Measurements from ENCODE around the gene COX4I2.

Gene COX4I2

DNA sequence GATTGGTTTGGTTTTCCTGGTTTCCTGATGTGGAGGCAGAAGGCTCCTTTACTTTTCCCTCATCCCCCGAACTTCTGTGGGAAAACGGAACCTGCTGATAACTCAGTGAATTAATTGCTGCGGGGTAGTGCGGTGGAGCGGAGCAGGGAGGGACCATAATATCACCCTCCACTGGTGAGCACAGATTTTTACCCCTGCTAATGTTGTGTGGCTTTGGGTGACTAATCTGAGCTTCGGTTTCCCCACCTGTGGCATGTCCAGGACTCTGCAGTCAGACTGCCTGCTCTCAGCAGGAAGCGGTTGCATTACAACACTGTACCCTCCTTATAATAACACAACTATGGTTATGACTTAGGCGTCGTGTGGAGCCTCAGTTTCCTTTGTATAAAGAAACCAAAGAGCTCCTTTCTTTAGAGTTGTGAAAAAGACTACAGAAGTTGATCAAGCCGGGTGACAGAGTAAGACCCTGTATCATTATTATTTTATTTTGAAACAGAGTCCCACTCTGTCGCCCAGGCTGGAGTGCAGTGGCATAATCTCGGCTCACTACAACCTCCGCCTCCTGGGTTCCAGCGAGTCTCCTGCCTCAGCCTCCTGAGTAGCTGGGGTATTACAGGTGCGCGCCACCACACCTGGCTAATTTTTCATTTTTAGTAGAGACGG is 34.8 kb upstream of the COX4I2 start (continued):
- TF ChIP-seq, protein P1, sequence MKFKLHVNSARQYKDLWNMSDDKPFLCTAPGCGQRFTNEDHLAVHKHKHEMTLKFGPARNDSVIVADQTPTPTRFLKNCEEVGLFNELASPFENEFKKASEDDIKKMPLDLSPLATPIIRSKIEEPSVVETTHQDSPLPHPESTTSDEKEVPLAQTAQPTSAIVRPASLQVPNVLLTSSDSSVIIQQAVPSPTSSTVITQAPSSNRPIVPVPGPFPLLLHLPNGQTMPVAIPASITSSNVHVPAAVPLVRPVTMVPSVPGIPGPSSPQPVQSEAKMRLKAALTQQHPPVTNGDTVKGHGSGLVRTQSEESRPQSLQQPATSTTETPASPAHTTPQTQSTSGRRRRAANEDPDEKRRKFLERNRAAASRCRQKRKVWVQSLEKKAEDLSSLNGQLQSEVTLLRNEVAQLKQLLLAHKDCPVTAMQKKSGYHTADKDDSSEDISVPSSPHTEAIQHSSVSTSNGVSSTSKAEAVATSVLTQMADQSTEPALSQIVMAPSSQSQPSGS (tag by site-specific recombination; IDR thresholded peaks at IDR 0.05; ENCODE audit: low read depth) = no peak
- TF ChIP-seq SALL2 (tag by site-specific recombination; IDR thresholded peaks at IDR 0.05; ENCODE audit: borderline replicate concordance) = no peak
- TF ChIP-seq, protein P2, sequence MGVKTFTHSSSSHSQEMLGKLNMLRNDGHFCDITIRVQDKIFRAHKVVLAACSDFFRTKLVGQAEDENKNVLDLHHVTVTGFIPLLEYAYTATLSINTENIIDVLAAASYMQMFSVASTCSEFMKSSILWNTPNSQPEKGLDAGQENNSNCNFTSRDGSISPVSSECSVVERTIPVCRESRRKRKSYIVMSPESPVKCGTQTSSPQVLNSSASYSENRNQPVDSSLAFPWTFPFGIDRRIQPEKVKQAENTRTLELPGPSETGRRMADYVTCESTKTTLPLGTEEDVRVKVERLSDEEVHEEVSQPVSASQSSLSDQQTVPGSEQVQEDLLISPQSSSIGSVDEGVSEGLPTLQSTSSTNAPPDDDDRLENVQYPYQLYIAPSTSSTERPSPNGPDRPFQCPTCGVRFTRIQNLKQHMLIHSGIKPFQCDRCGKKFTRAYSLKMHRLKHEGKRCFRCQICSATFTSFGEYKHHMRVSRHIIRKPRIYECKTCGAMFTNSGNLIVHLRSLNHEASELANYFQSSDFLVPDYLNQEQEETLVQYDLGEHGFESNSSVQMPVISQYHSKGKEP (tag by site-specific recombination; IDR thresholded peaks at IDR 0.05) = peak; percentile 57; the same call in 1 of the 2 replicates
- TF ChIP-seq TRIM28 (IDR thresholded peaks at IDR 0.05; ENCODE audit: borderline replicate concordance, low read length) = peak; percentile 68
- no peak for TF ChIP-seq ZFP37 (tag by site-specific recombination; IDR thresholded peaks at IDR 0.05)
- 0 out of 2 replicates have a peak, but pooled peaks have one; percentile 23 for TF ChIP-seq ZBTB48 (tag by site-specific recombination; IDR thresholded peaks at IDR 0.05)
- TF ChIP-seq ZNF510 (tag by site-specific recombination; IDR thresholded peaks at IDR 0.05; ENCODE audit: insufficient replicate concordance) = no peak
- no peak for TF ChIP-seq ZNF624 (tag by site-specific recombination; IDR thresholded peaks at IDR 0.05)
- TF ChIP-seq SCRT2 (tag by site-specific recombination; IDR thresholded peaks at IDR 0.05) = peak; percentile 99
- no peak for TF ChIP-seq ZNF121 (tag by site-specific recombination; IDR thresholded peaks at IDR 0.05)
- TF ChIP-seq ZNF600 (tag by site-specific recombination; IDR thresholded peaks at IDR 0.05) = peak; percentile 79
- peak; percentile 55 for TF ChIP-seq GLIS1 (tag by site-specific recombination; IDR thresholded peaks at IDR 0.05)
- 0 out of 2 replicates have a peak, but pooled peaks have one; percentile 25 for TF ChIP-seq ZNF366 (tag by site-specific recombination; conservative IDR thresholded peaks at IDR 0.05)
- no peak for TF ChIP-seq YY2 (tag by site-specific recombination; IDR thresholded peaks at IDR 0.05)
- TF ChIP-seq, protein P3, sequence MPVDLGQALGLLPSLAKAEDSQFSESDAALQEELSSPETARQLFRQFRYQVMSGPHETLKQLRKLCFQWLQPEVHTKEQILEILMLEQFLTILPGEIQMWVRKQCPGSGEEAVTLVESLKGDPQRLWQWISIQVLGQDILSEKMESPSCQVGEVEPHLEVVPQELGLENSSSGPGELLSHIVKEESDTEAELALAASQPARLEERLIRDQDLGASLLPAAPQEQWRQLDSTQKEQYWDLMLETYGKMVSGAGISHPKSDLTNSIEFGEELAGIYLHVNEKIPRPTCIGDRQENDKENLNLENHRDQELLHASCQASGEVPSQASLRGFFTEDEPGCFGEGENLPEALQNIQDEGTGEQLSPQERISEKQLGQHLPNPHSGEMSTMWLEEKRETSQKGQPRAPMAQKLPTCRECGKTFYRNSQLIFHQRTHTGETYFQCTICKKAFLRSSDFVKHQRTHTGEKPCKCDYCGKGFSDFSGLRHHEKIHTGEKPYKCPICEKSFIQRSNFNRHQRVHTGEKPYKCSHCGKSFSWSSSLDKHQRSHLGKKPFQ (tag by site-specific recombination; IDR thresholded peaks at IDR 0.05) = no peak
- no peak for TF ChIP-seq KLF7 (tag by site-specific recombination; IDR thresholded peaks at IDR 0.05; ENCODE audit: borderline replicate concordance)
- TF ChIP-seq ZNF701 (tag by site-specific recombination; IDR thresholded peaks at IDR 0.05) = no peak
- no peak for TF ChIP-seq ZNF341 (tag by site-specific recombination; IDR thresholded peaks at IDR 0.05; ENCODE audit: low read depth)
- TF ChIP-seq WT1 (tag by site-specific recombination; IDR thresholded peaks at IDR 0.05) = peak; percentile 39; the same call in 1 of the 2 replicates
- no peak for TF ChIP-seq ZNF175 (tag by site-specific recombination; IDR thresholded peaks at IDR 0.05)
- TF ChIP-seq MZF1 (tag by site-specific recombination; IDR thresholded peaks at IDR 0.05; ENCODE audit: borderline replicate concordance) = no peak
- TF ChIP-seq HOXA7 (CRISPR knock-in tag; IDR thresholded peaks at IDR 0.05; ENCODE audit: borderline replicate concordance) = no peak
- TF ChIP-seq ZNF423 (tag by site-specific recombination; IDR thresholded peaks at IDR 0.05) = no peak
- TF ChIP-seq, protein P4, sequence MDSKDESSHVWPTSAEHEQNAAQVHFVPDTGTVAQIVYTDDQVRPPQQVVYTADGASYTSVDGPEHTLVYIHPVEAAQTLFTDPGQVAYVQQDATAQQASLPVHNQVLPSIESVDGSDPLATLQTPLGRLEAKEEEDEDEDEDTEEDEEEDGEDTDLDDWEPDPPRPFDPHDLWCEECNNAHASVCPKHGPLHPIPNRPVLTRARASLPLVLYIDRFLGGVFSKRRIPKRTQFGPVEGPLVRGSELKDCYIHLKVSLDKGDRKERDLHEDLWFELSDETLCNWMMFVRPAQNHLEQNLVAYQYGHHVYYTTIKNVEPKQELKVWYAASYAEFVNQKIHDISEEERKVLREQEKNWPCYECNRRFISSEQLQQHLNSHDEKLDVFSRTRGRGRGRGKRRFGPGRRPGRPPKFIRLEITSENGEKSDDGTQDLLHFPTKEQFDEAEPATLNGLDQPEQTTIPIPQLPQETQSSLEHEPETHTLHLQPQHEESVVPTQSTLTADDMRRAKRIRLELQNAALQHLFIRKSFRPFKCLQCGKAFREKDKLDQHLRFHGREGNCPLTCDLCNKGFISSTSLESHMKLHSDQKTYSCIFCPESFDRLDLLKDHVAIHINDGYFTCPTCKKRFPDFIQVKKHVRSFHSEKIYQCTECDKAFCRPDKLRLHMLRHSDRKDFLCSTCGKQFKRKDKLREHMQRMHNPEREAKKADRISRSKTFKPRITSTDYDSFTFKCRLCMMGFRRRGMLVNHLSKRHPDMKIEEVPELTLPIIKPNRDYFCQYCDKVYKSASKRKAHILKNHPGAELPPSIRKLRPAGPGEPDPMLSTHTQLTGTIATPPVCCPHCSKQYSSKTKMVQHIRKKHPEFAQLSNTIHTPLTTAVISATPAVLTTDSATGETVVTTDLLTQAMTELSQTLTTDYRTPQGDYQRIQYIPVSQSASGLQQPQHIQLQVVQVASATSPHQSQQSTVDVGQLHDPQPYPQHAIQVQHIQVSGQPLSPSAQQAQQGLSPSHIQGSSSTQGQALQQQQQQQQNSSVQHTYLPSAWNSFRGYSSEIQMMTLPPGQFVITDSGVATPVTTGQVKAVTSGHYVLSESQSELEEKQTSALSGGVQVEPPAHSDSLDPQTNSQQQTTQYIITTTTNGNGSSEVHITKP (tag by site-specific recombination; IDR thresholded peaks at IDR 0.05) = peak; percentile 83
- TF ChIP-seq KLF1 (tag by site-specific recombination; IDR thresholded peaks at IDR 0.05) = no peak
- TF ChIP-seq, protein P5, sequence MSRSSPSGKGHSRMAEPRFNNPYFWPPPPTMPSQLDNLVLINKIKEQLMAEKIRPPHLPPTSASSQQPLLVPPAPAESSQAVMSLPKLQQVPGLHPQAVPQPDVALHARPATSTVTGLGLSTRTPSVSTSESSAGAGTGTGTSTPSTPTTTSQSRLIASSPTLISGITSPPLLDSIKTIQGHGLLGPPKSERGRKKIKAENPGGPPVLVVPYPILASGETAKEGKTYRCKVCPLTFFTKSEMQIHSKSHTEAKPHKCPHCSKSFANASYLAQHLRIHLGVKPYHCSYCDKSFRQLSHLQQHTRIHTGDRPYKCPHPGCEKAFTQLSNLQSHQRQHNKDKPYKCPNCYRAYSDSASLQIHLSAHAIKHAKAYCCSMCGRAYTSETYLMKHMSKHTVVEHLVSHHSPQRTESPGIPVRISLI (tag by site-specific recombination; IDR thresholded peaks at IDR 0.05) = no peak
- TF ChIP-seq ZEB2 (tag by site-specific recombination; IDR thresholded peaks at IDR 0.05) = 0 out of 2 replicates have a peak, but pooled peaks have one; percentile 23
- no peak for TF ChIP-seq SP2 (tag by site-specific recombination; IDR thresholded peaks at IDR 0.05)
- no peak for TF ChIP-seq ZNF112 (tag by site-specific recombination; IDR thresholded peaks at IDR 0.05)
- no peak for TF ChIP-seq ZNF544 (tag by site-specific recombination; IDR thresholded peaks at IDR 0.05)
- no peak for TF ChIP-seq ZNF133 (tag by site-specific recombination; IDR thresholded peaks at IDR 0.05)
- TF ChIP-seq OSR2 (tag by site-specific recombination; IDR thresholded peaks at IDR 0.05) = 0 out of 2 replicates have a peak, but pooled peaks have one; percentile 30
